ENCODE measurements around the gene MAP7. TPM values are rescaled to one million over a fixed set of nuclear protein-coding genes. Genes with fewer than 3 reads are reported as not detected.

The MAP7 gene
- total RNA-seq, 1 experiment from 2014 or later: 33.7 TPM

GRCh38 chr6:136412410-136412809 is 137.8 kb downstream of the MAP7 start:
- Histone ChIP-seq H3K4me1 (replicated peaks; ENCODE audit: insufficient read depth) (peaks cover 24% of the 10 kb centered on the region), H3K9me2 (ENCODE audit: insufficient read depth) (no peaks in the 10 kb centered on the region), H2AFZ (no peak overlapping the region), H3F3A (ENCODE audit: insufficient read depth, low read depth) (no peaks in the 10 kb centered on the region; the same call in 1 of the 2 replicates), H3K79me2 (ENCODE audit: low read depth) (no peaks in the 10 kb centered on the region), H4K20me1 (ENCODE audit: insufficient read depth) (peaks cover 3% of the 10 kb centered on the region; the same call in 1 of the 2 replicates), H3K27ac (no peak overlapping the region), H3K27me3 (ENCODE audit: insufficient read depth, low read depth) (no peaks in the 10 kb centered on the region), H3K9me3 (ENCODE audit: insufficient read depth, low read depth) (no peaks in the 10 kb centered on the region), H3K4me3 (no peak overlapping the region), H3K4me2 (no peak overlapping the region), H3K36me3 (ENCODE audit: low read depth) (no peaks in the 10 kb centered on the region; the same call in 1 of the 2 replicates)
- no peak for DNase-seq
- CTCF ChIA-PET: no interaction called here
- POLR2A ChIA-PET (ENCODE audit: unreplicated experiment): no interaction called here
- TF ChIP-seq EZH2 (IDR thresholded peaks at IDR 0.05; ENCODE audit: low read depth): no peak
- TF ChIP-seq, protein P1, sequence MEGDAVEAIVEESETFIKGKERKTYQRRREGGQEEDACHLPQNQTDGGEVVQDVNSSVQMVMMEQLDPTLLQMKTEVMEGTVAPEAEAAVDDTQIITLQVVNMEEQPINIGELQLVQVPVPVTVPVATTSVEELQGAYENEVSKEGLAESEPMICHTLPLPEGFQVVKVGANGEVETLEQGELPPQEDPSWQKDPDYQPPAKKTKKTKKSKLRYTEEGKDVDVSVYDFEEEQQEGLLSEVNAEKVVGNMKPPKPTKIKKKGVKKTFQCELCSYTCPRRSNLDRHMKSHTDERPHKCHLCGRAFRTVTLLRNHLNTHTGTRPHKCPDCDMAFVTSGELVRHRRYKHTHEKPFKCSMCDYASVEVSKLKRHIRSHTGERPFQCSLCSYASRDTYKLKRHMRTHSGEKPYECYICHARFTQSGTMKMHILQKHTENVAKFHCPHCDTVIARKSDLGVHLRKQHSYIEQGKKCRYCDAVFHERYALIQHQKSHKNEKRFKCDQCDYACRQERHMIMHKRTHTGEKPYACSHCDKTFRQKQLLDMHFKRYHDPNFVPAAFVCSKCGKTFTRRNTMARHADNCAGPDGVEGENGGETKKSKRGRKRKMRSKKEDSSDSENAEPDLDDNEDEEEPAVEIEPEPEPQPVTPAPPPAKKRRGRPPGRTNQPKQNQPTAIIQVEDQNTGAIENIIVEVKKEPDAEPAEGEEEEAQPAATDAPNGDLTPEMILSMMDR (conservative IDR thresholded peaks at IDR 0.05): no peak
- no TSS peak for BruUV-seq (replicated peaks)
- intact Hi-C loops (cut with micrococcal nuclease; ENCODE audit: unreplicated experiment): no loop called here

GRCh38 chr6:136411453-136412354 is 138.5 kb downstream of the MAP7 start:
- Histone ChIP-seq H3K79me2 (ENCODE audit: low read depth) (no peaks in the 10 kb centered on the region), H3F3A (ENCODE audit: insufficient read depth, low read depth) (no peaks in the 10 kb centered on the region; the same call in 1 of the 2 replicates), H4K20me1 (ENCODE audit: insufficient read depth) (peaks cover 3% of the 10 kb centered on the region; the same call in 1 of the 2 replicates), H3K27ac (no peak overlapping the region), H3K4me3 (no peak overlapping the region), H2AFZ (no peak overlapping the region), H3K27me3 (ENCODE audit: insufficient read depth, low read depth) (no peaks in the 10 kb centered on the region), H3K36me3 (ENCODE audit: low read depth) (no peaks in the 10 kb centered on the region; the same call in 1 of the 2 replicates), H3K4me1 (replicated peaks; ENCODE audit: insufficient read depth) (peaks cover 24% of the 10 kb centered on the region), H3K9me3 (ENCODE audit: insufficient read depth, low read depth) (no peaks in the 10 kb centered on the region), H3K9me2 (ENCODE audit: insufficient read depth) (no peaks in the 10 kb centered on the region), H3K4me2 (no peak overlapping the region)
- BruUV-seq (replicated peaks): no TSS peak
- ChIA-PET POLR2A (ENCODE audit: unreplicated experiment) (no interaction called here), CTCF (no interaction called here)
- TF ChIP-seq, protein P1 (conservative IDR thresholded peaks at IDR 0.05): no peak
- TF ChIP-seq EZH2 (IDR thresholded peaks at IDR 0.05; ENCODE audit: low read depth): no peak
- DNase-seq: no peak
- intact Hi-C loops (cut with micrococcal nuclease; ENCODE audit: unreplicated experiment): no loop called here

GRCh38 chr6:136411025-136411325 is 139.2 kb downstream of the MAP7 start:
- CTCF ChIA-PET: no interaction called here
- Histone ChIP-seq H2AFZ (no peak overlapping the region), H3K27ac (no peak overlapping the region), H3F3A (ENCODE audit: insufficient read depth, low read depth) (no peaks in the 10 kb centered on the region; the same call in 1 of the 2 replicates), H3K9me2 (ENCODE audit: insufficient read depth) (no peaks in the 10 kb centered on the region), H3K4me2 (no peak overlapping the region), H3K27me3 (ENCODE audit: insufficient read depth, low read depth) (no peaks in the 10 kb centered on the region), H3K4me1 (replicated peaks; ENCODE audit: insufficient read depth) (peaks cover 24% of the 10 kb centered on the region), H3K36me3 (ENCODE audit: low read depth) (no peaks in the 10 kb centered on the region; the same call in 1 of the 2 replicates), H3K79me2 (ENCODE audit: low read depth) (no peaks in the 10 kb centered on the region), H3K9me3 (ENCODE audit: insufficient read depth, low read depth) (no peaks in the 10 kb centered on the region), H3K4me3 (no peak overlapping the region), H4K20me1 (ENCODE audit: insufficient read depth) (peaks cover 3% of the 10 kb centered on the region; the same call in 1 of the 2 replicates)
- DNase-seq: no peak
- POLR2A ChIA-PET (ENCODE audit: unreplicated experiment): no interaction called here
- intact Hi-C loops (cut with micrococcal nuclease; ENCODE audit: unreplicated experiment): no loop called here
- TF ChIP-seq, protein P1 (conservative IDR thresholded peaks at IDR 0.05): no peak
- BruUV-seq (replicated peaks): no TSS peak

Measured in PC-9 (cell line).